HepG2 (cell line): ENCODE measurements around the gene POFUT1.

Experiments
- ARNT ChIP-seq: fragments of 450-650 bp; IDR thresholded peaks from 2 replicates; pipeline ENCODE4 v1.6.1; 2017
- ESRRA ChIP-seq: sonication (generic); formaldehyde crosslinking; IDR thresholded peaks from 2 replicates; pipeline ENCODE4 v1.5.1; 2020; ENCODE audit warnings: mild to moderate bottlenecking, low read depth, missing genetic modification reagents
- FOSL2 ChIP-seq: sonication (generic); formaldehyde crosslinking; IDR thresholded peaks from 2 replicates; pipeline ENCODE4 v1.4.0; 2020; ENCODE audit warnings: missing genetic modification reagents
- MYC ChIP-seq: sonication (generic); formaldehyde crosslinking; IDR thresholded peaks from 2 replicates; pipeline ENCODE4 v1.9.0; 2021; ENCODE audit warnings: missing genetic modification reagents, borderline replicate concordance
- POLR2AphosphoS2 ChIP-seq: IDR thresholded peaks from 2 replicates; pipeline ENCODE4 v1.6.1; 2011; ENCODE audit warnings: low read depth, low read length, improper control_type of control experiment
- SNAPC2 ChIP-seq: sonication (generic); formaldehyde crosslinking; IDR thresholded peaks from 2 replicates; pipeline ENCODE4 v1.8.1; 2022; ENCODE audit warnings: mild to moderate bottlenecking, missing genetic modification reagents
- SRF ChIP-seq: IDR thresholded peaks from 2 replicates; pipeline ENCODE4 v1.6.1; 2011; ENCODE audit warnings: mild to moderate bottlenecking, low read depth, low read length, moderate library complexity
- TAF1 ChIP-seq: sonication (generic); formaldehyde crosslinking; IDR thresholded peaks from 2 replicates; pipeline ENCODE4 v1.4.0; 2020; ENCODE audit warnings: missing genetic modification reagents
- TF ChIP-seq, protein P1 (sequence below): sonication (generic); formaldehyde crosslinking; IDR thresholded peaks from 2 replicates; pipeline ENCODE4 v1.8.1; 2023; ENCODE audit warnings: mild to moderate bottlenecking, missing genetic modification reagents
- TF ChIP-seq, protein P2 (sequence below): sonication (generic); formaldehyde crosslinking; IDR thresholded peaks from 2 replicates; pipeline ENCODE4 v1.5.0; 2020; ENCODE audit warnings: mild to moderate bottlenecking, missing genetic modification reagents
- TF ChIP-seq, protein P3 (sequence below): IDR thresholded peaks from 2 replicates; pipeline ENCODE4 v1.6.1; 2016
- TF ChIP-seq, protein P4 (sequence below): sonication (generic); formaldehyde crosslinking; IDR thresholded peaks from 2 replicates; pipeline ENCODE4 v1.4.0; 2020; ENCODE audit warnings: missing genetic modification reagents

DNA sequence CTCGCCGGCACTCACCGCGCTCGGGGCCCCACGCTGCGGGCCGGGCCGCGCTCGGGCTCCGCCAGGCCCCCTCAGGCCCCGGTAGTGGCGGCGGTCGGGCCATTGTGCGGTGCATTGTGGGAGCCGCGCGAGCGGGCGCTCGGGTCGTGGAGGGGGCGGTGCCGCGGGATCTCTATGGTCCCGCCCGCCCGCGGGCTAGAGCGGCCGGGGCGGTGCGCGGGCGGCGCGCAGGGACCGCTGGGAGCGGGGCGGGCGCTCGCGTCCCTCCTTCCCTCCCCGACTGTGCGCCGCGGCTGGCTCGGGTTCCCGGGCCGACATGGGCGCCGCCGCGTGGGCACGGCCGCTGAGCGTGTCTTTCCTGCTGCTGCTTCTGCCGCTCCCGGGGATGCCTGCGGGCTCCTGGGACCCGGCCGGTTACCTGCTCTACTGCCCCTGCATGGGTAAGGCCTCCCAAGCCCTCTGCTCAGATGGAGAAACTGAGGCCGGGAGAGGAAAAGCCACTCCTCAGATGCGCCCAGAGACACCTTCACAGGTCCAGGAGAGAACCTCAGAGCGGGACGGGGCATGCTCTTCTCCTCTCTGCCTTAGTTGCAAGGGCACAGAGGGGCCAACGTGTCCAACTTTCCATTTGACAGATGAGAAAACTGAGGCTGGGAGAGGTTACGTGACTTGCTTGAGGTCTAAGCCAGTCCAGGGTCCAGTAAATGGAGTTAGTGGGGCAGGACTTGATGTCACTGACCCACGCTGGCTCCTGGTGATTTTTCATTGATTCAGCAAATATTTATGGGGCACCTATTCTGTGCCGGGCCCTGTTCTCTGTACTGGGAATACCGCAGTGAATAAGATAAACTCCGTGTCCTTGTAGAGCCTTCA, at the start of gene POFUT1, which contains the start of gene PLAGL2:
- no peak for TF ChIP-seq POLR2AphosphoS2
- TF ChIP-seq, protein P1, sequence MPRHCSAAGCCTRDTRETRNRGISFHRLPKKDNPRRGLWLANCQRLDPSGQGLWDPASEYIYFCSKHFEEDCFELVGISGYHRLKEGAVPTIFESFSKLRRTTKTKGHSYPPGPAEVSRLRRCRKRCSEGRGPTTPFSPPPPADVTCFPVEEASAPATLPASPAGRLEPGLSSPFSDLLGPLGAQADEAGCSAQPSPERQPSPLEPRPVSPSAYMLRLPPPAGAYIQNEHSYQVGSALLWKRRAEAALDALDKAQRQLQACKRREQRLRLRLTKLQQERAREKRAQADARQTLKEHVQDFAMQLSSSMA (CRISPR knock-in tag), result peak; percentile 85; the same call in 1 of the 2 replicates
- TF ChIP-seq SRF, result no peak
- TF ChIP-seq FOSL2 (CRISPR knock-in tag), result peak; percentile 38
- TF ChIP-seq ESRRA (CRISPR knock-in tag), result no peak; the same call in none of the 2 replicates
- peak; percentile 90; the same call in 1 of the 2 replicates for TF ChIP-seq MYC
- TF ChIP-seq, protein P2, sequence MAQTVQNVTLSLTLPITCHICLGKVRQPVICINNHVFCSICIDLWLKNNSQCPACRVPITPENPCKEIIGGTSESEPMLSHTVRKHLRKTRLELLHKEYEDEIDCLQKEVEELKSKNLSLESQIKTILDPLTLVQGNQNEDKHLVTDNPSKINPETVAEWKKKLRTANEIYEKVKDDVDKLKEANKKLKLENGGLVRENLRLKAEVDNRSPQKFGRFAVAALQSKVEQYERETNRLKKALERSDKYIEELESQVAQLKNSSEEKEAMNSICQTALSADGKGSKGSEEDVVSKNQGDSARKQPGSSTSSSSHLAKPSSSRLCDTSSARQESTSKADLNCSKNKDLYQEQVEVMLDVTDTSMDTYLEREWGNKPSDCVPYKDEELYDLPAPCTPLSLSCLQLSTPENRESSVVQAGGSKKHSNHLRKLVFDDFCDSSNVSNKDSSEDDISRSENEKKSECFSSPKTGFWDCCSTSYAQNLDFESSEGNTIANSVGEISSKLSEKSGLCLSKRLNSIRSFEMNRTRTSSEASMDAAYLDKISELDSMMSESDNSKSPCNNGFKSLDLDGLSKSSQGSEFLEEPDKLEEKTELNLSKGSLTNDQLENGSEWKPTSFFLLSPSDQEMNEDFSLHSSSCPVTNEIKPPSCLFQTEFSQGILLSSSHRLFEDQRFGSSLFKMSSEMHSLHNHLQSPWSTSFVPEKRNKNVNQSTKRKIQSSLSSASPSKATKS (CRISPR knock-in tag), result peak; percentile 53; the same call in 1 of the 2 replicates
- TF ChIP-seq, protein P3, sequence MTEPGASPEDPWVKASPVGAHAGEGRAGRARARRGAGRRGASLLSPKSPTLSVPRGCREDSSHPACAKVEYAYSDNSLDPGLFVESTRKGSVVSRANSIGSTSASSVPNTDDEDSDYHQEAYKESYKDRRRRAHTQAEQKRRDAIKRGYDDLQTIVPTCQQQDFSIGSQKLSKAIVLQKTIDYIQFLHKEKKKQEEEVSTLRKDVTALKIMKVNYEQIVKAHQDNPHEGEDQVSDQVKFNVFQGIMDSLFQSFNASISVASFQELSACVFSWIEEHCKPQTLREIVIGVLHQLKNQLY, result no peak
- TF ChIP-seq ARNT, result no peak
- peak; percentile 71; the same call in 1 of the 2 replicates for TF ChIP-seq SNAPC2 (CRISPR knock-in tag)
- TF ChIP-seq TAF1 (CRISPR knock-in tag), result peak; percentile 92
- TF ChIP-seq, protein P4, sequence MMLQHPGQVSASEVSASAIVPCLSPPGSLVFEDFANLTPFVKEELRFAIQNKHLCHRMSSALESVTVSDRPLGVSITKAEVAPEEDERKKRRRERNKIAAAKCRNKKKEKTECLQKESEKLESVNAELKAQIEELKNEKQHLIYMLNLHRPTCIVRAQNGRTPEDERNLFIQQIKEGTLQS (CRISPR knock-in tag), result no peak
